Transverse colon (tissue), 4 donors: ENCODE results near the gene CAPN12.

Source experiments
- EP300 ChIP-seq: sonication (generic); formaldehyde crosslinking; IDR thresholded peaks from one replicate; pipeline ENCODE4 v1.6.1; 2017; ENCODE audit warnings: antibody characterized with exemption, low read depth
- POLR2A ChIP-seq: fragments of 450-650 bp; IDR thresholded peaks from one replicate; pipeline ENCODE4 v1.6.1; 2016; ENCODE audit warnings: antibody characterized with exemption, mild to moderate bottlenecking, moderate library complexity
- POLR2AphosphoS5 ChIP-seq, 3 donors: sonication (generic); formaldehyde crosslinking; IDR thresholded peaks; one replicate each; pipeline ENCODE4 v1.6.1; 2016; ENCODE audit warnings: antibody characterized with exemption in 3 of 3
- TF ChIP-seq, protein P1 (sequence below), 5 experiments: fragments of 200-600 bp in 3 of 5; fragments of 450-650 bp in 2 of 5; sonication (generic) in 3 of 5; IDR thresholded peaks; 1 replicate in 2 of 5; 2 replicates in 3 of 5; pipeline ENCODE4 v1.5.1; 2016 to 2017; ENCODE audit warnings: antibody characterized with exemption in 5 of 5, inconsistent platforms in 3 of 5, mild to moderate bottlenecking in 2 of 5, moderate library complexity in 1 of 5

DNA sequence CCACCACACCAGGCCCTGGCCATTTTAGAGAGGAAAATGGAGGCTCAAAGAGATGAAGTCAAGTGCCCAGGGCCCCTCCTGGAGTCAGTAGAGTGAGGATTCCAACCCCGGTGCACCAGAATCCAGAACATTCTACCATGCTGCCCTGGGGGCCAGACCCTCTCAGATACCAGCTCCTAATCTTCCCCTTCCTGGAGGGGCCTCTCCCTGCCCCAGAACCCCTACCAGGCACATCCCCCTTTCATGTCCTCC lies 11.1 kb downstream of the CAPN12 start:
- TF ChIP-seq, protein P1, sequence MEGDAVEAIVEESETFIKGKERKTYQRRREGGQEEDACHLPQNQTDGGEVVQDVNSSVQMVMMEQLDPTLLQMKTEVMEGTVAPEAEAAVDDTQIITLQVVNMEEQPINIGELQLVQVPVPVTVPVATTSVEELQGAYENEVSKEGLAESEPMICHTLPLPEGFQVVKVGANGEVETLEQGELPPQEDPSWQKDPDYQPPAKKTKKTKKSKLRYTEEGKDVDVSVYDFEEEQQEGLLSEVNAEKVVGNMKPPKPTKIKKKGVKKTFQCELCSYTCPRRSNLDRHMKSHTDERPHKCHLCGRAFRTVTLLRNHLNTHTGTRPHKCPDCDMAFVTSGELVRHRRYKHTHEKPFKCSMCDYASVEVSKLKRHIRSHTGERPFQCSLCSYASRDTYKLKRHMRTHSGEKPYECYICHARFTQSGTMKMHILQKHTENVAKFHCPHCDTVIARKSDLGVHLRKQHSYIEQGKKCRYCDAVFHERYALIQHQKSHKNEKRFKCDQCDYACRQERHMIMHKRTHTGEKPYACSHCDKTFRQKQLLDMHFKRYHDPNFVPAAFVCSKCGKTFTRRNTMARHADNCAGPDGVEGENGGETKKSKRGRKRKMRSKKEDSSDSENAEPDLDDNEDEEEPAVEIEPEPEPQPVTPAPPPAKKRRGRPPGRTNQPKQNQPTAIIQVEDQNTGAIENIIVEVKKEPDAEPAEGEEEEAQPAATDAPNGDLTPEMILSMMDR (IDR thresholded peaks at IDR 0.05), result no peak
- no peak for TF ChIP-seq POLR2A
- no peak for TF ChIP-seq EP300
- no peak for TF ChIP-seq POLR2AphosphoS5 (IDR thresholded peaks at IDR 0.05)
